Measurements from ENCODE around the gene SERINC1. TPM values are rescaled to one million over a fixed set of nuclear protein-coding genes. Genes with fewer than 3 reads are reported as not detected.

Gene SERINC1
- total RNA-seq, 1 experiment from 2014 or later: 180 TPM

- no peak for DNase-seq (ENCODE audit: low read depth)
These were observed 78.2 kb downstream of the SERINC1 start for GRCh38 chr6:122393351-122393896.

Other genes with a start within 250 kb of the SERINC1 start
- 23.8 and 28.9 TPM in 2 replicates for gene HSF2, start 72.2 kb downstream of the SERINC1 start, total RNA-seq (2014; rRNA removed)
- 0.45 and 0.57 TPM in 2 replicates for gene PKIB, start 138.6 kb upstream of the SERINC1 start, total RNA-seq (2014; rRNA removed)